ENCODE measurements around the gene ENTPD6.
A peak's percentile ranks its signal among the peaks of the same experiment; 100 is the strongest.

ENTPD6 gene

GRCh38 chr20:25222461-25223178 lies 27.1 kb downstream of the ENTPD6 start:
- TF ChIP-seq TCF4 (CRISPR knock-in tag; IDR thresholded peaks at IDR 0.05; ENCODE audit: borderline replicate concordance) (no peak), ARNTL (CRISPR knock-in tag; IDR thresholded peaks at IDR 0.05; ENCODE audit: borderline replicate concordance, low read depth) (no peak), CSDC2 (CRISPR knock-in tag; IDR thresholded peaks at IDR 0.05) (no peak), POU6F1 (CRISPR knock-in tag; IDR thresholded peaks at IDR 0.05; ENCODE audit: borderline replicate concordance, low read depth) (no peak), ZFP3 (CRISPR knock-in tag; IDR thresholded peaks at IDR 0.05) (no peak), ESRRG (CRISPR knock-in tag; IDR thresholded peaks at IDR 0.05) (no peak), BACH2 (CRISPR knock-in tag; IDR thresholded peaks at IDR 0.05; ENCODE audit: borderline replicate concordance) (no peak), OSR1 (CRISPR knock-in tag; IDR thresholded peaks at IDR 0.05) (no peak), SNAI2 (CRISPR knock-in tag; IDR thresholded peaks at IDR 0.05) (no peak), CREB5 (CRISPR knock-in tag; IDR thresholded peaks at IDR 0.05; ENCODE audit: low read depth) (no peak), TSHZ2 (CRISPR knock-in tag; IDR thresholded peaks at IDR 0.05) (no peak), ZC3H10 (CRISPR knock-in tag; IDR thresholded peaks at IDR 0.05) (no peak), ISL1 (CRISPR knock-in tag; IDR thresholded peaks at IDR 0.05) (no peak), ZNF70 (CRISPR knock-in tag; IDR thresholded peaks at IDR 0.05) (no peak), TOX (CRISPR knock-in tag; IDR thresholded peaks at IDR 0.05; ENCODE audit: borderline replicate concordance) (no peak)
- ATAC-seq, result peak; percentile 4; the same call in 2 of the 3 replicates

- peak; percentile 87 for ATAC-seq
- TF ChIP-seq OSR1 (CRISPR knock-in tag; IDR thresholded peaks at IDR 0.05), result no peak
- peak; percentile 95 for TF ChIP-seq ZNF8 (CRISPR knock-in tag; IDR thresholded peaks at IDR 0.05)
Observed at GRCh38 chr20:25223179-25223661, 27.7 kb downstream of the ENTPD6 start.

- TF ChIP-seq CREB5 (CRISPR knock-in tag; IDR thresholded peaks at IDR 0.05; ENCODE audit: low read depth) (no peak), ZFP30 (CRISPR knock-in tag; IDR thresholded peaks at IDR 0.05) (no peak), ARNTL (CRISPR knock-in tag; IDR thresholded peaks at IDR 0.05; ENCODE audit: borderline replicate concordance, low read depth) (no peak), ZC3H10 (CRISPR knock-in tag; IDR thresholded peaks at IDR 0.05) (no peak), ISL1 (CRISPR knock-in tag; IDR thresholded peaks at IDR 0.05) (no peak), POU6F1 (CRISPR knock-in tag; IDR thresholded peaks at IDR 0.05; ENCODE audit: borderline replicate concordance, low read depth) (no peak), BACH2 (CRISPR knock-in tag; IDR thresholded peaks at IDR 0.05; ENCODE audit: borderline replicate concordance) (no peak), TSHZ2 (CRISPR knock-in tag; IDR thresholded peaks at IDR 0.05) (no peak), ESRRG (CRISPR knock-in tag; IDR thresholded peaks at IDR 0.05) (no peak), TOX (CRISPR knock-in tag; IDR thresholded peaks at IDR 0.05; ENCODE audit: borderline replicate concordance) (no peak), TCF4 (CRISPR knock-in tag; IDR thresholded peaks at IDR 0.05; ENCODE audit: borderline replicate concordance) (no peak), ZNF565 (CRISPR knock-in tag; conservative IDR thresholded peaks at IDR 0.05; ENCODE audit: low read depth) (no peak), CSDC2 (CRISPR knock-in tag; IDR thresholded peaks at IDR 0.05) (no peak)
- no peak for ATAC-seq
Observed at GRCh38 chr20:25223765-25224720, 28.5 kb downstream of the ENTPD6 start.
